ENCODE measurements around the gene ARHGAP42. TPM values are rescaled to one million over a fixed set of nuclear protein-coding genes. Genes with fewer than 3 reads are reported as not detected.
A peak's percentile ranks its signal among the peaks of the same experiment; 100 is the strongest.

ARHGAP42 gene
- total and polyA plus RNA-seq, 10 donors, result 3.5 to 31.0 (median 19.6) TPM

- 50 to 82% (median 71%) methylated on average over 4 of the region's 4 CpGs for WGBS, 5 donors
- Histone ChIP-seq H3K9me3 (no peaks in the 10 kb centered on the region), H3K36me3 (no peaks in the 10 kb centered on the region), H3K27me3 (replicated peaks in 1 of 7) (peaks cover 0 to 16% (median 0%) of the 10 kb centered on the region in 7 donors), H3K4me3 (peak overlapping the region in 4 of 8 donors; percentile 60 to 86 (median 72)), H3K4me1 (peaks cover 0 to 59% (median 27%) of the 10 kb centered on the region in 6 donors), H3K27ac (no peak overlapping the region)
- no peak for DNase-seq
- TF ChIP-seq, protein P1, sequence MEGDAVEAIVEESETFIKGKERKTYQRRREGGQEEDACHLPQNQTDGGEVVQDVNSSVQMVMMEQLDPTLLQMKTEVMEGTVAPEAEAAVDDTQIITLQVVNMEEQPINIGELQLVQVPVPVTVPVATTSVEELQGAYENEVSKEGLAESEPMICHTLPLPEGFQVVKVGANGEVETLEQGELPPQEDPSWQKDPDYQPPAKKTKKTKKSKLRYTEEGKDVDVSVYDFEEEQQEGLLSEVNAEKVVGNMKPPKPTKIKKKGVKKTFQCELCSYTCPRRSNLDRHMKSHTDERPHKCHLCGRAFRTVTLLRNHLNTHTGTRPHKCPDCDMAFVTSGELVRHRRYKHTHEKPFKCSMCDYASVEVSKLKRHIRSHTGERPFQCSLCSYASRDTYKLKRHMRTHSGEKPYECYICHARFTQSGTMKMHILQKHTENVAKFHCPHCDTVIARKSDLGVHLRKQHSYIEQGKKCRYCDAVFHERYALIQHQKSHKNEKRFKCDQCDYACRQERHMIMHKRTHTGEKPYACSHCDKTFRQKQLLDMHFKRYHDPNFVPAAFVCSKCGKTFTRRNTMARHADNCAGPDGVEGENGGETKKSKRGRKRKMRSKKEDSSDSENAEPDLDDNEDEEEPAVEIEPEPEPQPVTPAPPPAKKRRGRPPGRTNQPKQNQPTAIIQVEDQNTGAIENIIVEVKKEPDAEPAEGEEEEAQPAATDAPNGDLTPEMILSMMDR (IDR thresholded peaks at IDR 0.05 in 8 of 11, conservative IDR thresholded peaks at IDR 0.05 in 3 of 11), result no peak
- TF ChIP-seq POLR2AphosphoS5 (IDR thresholded peaks at IDR 0.05), result no peak
- no peak for TF ChIP-seq POLR2A (IDR thresholded peaks at IDR 0.05)
- intact Hi-C loops (cut with DNase I; ENCODE audit: low total_unique reads), result loop anchor here (10.0 kb wide), 1 partner anchor 166 kb away; no protein-coding TSS in a partner anchor
Observed at GRCh38 chr11:100689141-100689540, 2.1 kb downstream of the ARHGAP42 start.

- Histone ChIP-seq H3K4me3 (no peak overlapping the region), H3K27me3 (replicated peaks in 1 of 7) (peaks cover 0 to 8% (median 0%) of the 10 kb centered on the region in 7 donors), H3K27ac (no peak overlapping the region), H3K9me3 (no peaks in the 10 kb centered on the region), H3K36me3 (no peaks in the 10 kb centered on the region), H3K4me1 (peaks cover 0 to 30% (median 9%) of the 10 kb centered on the region in 6 donors)
- intact Hi-C loops (cut with DNase I; ENCODE audit: low total_unique reads), result no loop called here
- no peak for DNase-seq
- TF ChIP-seq POLR2AphosphoS5 (IDR thresholded peaks at IDR 0.05), result no peak
- no peak for TF ChIP-seq POLR2A (IDR thresholded peaks at IDR 0.05)
- TF ChIP-seq, protein P1 (IDR thresholded peaks at IDR 0.05 in 8 of 11, conservative IDR thresholded peaks at IDR 0.05 in 3 of 11), result no peak
- 72 to 92% (median 82%) methylated on average over 1 of the region's 1 CpG for WGBS, 5 donors
Observed at GRCh38 chr11:100691896-100692653, 5.0 kb downstream of the ARHGAP42 start.

GRCh38 chr11:100695911-100696310 lies 8.8 kb downstream of the ARHGAP42 start:
- H3K27ac ChIP-seq, result no peak overlapping the region
- no peak for DNase-seq
- H3K27me3 ChIP-seq (replicated peaks in 1 of 7), result no peaks in the 10 kb centered on the region
- intact Hi-C loops (cut with DNase I; ENCODE audit: low total_unique reads), result no loop called here
- no peak overlapping the region for H3K4me3 ChIP-seq
- TF ChIP-seq, protein P1 (IDR thresholded peaks at IDR 0.05 in 8 of 11, conservative IDR thresholded peaks at IDR 0.05 in 3 of 11), result no peak
- TF ChIP-seq POLR2AphosphoS5 (IDR thresholded peaks at IDR 0.05) (no peak), POLR2A (IDR thresholded peaks at IDR 0.05) (no peak)
- H3K9me3 ChIP-seq, result no peaks in the 10 kb centered on the region
- H3K4me1 ChIP-seq, result peaks cover 0 to 4% (median 0%) of the 10 kb centered on the region in 6 donors
- no peaks in the 10 kb centered on the region for H3K36me3 ChIP-seq
- 90 to 95% (median 91%) methylated on average over 5 of the region's 5 CpGs for WGBS, 5 donors

GRCh38 chr11:100703139-100703538 lies 16.1 kb downstream of the ARHGAP42 start:
- DNase-seq, result no peak
- Histone ChIP-seq H3K4me3 (no peak overlapping the region), H3K36me3 (no peaks in the 10 kb centered on the region), H3K27me3 (replicated peaks in 1 of 7) (no peaks in the 10 kb centered on the region), H3K27ac (no peak overlapping the region), H3K4me1 (no peaks in the 10 kb centered on the region), H3K9me3 (no peaks in the 10 kb centered on the region)
- TF ChIP-seq POLR2AphosphoS5 (IDR thresholded peaks at IDR 0.05), result no peak
- no peak for TF ChIP-seq POLR2A (IDR thresholded peaks at IDR 0.05)
- TF ChIP-seq, protein P1 (IDR thresholded peaks at IDR 0.05 in 8 of 11, conservative IDR thresholded peaks at IDR 0.05 in 3 of 11), result no peak
- intact Hi-C loops (cut with DNase I; ENCODE audit: low total_unique reads), result no loop called here
- 95 to 99% (median 99%) methylated on average over 2 of the region's 2 CpGs for WGBS, 5 donors

All from spleen (tissue), 11 donors.